ENCODE measurements around the gene WSB2.

WSB2 gene

DNA sequence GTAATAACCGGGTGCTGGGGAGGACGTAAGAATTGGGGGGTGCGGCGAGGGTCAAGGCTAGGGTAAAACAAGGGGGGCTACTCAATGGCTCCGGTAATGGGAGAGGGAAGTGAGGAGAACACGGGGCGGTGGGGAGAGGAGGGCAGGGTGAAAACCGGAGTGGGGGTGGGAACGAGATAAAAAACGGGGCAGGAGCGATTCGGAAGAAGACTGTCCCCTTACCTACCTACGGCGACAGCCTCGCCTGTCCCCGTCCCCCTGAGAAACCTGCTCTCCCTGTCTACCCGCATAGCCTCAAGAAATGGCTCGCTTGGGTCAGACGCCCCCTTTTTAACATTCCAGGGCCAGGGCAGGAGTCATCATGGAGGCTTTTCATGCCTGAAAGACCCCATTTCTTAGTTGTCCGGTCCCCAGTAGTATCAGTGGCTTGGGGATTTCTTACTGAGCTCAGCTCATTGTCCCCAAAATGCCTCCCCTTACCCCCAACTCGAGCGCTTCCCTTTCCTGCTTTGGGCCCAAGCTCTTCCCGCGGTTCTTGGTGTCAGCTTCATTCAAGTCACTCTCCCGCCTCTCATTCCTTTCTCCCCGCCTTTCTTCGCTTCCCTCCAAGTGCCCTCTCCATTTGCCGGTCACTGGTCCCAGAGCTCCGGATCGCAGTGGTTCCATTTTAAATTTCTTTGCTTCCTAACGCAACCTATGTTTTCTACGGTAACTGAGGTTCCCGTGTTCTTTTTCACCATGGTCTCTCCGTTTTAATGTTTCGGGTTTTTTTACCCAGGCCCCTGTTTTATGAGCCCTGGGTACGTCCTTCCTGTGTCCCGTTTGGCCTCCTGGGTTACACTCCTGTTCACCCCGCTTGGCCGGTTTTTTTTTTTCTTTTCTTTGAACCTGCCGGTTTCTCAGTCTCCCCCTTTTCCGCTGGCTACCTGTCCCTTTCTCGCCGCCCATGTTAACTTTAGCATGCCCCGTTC, 1.2 kb upstream of the WSB2 start:
- DNase-seq, result peak; percentile 57 to 76 (median 70)

DNA sequence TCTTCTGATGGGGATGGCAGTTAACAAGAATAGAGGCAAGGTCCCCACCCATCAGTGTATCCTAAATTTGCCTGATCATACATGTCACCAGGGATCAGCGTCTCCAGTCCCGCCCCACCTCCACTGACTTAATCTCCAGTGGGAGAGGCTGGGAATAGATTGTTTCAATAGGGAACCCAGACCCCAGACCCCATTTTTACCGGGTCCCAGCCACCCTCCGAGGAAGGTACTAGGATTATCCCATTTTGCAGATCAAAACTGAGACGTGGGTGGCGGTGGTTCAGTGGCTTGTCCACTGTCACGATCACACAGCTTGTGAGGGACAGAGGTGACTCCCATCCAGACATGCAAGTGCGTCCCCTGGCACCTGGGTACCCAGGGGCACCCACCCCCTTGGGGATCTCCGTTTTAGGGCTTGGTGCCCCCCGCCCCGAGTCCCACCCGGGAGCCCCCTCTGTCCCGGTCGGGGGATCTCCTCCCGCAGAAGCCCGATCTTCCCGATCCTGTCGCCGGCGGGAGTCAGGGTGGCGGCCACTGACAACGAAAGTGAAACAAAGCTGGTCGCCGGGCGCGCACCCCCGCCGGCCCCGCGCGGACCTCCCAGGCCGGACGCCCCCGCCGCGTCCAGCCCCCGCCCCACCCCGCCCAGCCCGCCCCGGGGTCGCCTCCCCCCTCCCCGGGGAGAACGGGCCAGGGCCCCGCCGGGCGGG, 523 bp downstream of the WSB2 start:
- peak; percentile 26 to 67 (median 50) for DNase-seq

DNA sequence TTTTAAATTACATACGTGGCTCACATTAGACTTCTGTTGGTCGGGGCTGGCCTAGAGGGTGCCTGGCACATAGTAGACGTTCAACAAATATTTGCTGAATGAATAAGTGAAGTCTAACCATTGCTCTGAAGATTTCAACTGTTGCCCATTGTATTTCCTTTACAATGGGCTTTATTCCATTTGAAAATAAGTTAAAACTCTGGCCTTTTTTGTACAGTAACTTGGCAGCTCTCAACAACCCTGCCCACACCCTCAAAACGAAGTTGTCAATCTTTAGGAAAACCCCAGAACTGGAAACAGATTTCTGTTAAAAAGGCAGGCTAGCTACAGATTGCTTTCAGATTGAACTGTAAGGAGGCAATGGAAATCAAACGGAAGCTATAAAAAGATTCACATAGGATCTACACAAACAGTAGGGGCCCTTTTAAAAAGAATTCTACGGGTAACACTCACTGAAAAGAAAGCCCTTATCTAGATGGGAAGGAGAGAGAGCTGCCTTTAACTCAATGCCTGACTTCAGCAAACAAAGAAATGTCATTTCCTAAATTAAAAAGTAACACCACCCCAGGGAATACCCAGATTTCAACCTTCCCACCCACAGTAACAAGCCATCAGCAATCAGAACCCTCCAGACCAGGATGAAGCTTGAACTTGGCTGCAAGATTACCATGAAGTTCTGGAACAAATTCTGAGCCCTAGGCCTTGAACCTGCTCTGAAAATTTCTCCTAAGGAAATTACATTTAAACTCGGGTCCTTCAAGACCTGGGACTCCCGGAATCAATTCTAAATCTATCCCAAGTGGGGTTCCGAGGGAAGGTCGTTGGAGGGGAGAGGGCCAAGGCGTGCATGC, 1.4 kb downstream of the WSB2 start:
- DNase-seq, result peak in 3 of 4 experiments; percentile 21 to 43 (median 43)

DNA sequence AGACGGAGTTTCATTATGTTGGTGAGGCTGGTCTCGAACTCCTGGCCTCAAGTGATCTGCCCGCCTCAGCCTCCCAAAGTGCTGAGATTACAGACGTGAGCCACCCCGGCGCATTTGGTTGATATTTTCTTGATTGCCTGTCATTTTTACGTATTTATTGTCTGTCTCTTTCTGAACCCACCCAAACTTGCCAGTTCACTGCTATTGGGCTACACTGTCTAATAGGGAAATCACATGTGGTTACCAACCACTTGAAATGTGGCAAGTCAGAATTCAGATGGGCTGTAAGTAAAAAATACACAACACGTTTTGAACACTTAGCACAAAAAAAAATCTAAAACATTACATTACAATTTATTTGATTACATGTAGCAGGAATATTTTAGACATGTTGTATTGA, 2.1 kb downstream of the WSB2 start:
- DNase-seq, result no peak

DNA sequence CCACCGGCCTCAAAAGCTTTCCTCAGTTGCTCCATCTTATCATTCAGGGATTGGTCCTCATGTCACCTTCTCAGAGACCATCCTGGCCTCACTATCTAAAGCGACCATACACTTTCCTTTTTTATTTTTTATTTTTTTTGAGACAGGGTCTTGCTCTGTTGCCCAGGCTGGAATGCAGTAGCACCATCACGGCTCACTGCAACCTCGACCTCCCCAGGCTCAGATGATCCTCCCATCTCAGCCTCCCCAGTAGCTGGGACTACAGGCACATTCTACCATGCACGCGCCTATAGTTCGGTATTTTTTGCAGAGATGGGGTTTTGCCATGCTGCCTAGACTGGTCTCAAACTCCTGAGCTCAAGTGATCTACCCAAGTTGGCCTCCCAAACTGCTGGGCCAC, 2.8 kb downstream of the WSB2 start:
- no peak for DNase-seq

DNA sequence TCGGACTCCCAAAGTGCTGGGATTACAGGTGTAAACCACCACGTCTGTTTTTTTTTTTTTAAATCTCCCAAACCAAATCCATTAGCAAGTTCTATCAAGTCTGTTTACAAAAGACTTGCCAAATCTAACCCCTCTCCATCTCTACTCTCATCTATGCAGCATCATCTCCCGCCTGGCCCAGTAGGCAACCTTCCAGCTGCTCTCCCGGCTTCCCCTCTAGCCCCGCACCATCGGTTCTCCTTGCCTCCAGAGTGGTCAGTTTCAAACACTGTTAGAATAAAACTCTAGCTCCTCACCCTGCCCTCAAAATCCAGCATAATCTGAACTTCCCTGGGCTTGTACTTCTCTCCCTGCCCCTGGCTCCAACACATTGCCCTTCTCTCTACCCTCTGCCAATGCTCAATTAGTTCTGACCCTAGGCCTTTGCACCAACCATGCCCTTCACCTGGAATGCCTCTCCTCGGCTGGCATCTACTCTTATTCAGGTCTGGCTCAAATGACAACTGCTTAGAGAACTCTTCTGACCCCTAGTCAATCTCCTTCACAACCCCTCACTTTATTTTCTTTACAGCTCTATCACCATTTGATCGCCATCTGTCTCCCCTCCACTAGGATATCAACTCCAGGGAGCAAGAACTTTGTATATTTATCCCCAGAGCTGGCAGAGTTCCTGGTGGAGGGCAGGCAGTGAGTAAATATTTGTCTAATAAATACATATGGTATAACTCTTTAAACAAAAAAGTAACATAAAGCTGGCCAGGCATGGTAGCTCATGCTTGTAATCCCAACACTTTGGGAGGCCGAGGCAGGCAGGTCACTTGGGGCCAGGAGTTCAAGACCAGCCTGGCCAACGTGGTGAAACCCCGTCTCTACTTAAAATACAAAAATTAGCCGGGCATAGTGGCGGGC, 4.9 kb downstream of the WSB2 start:
- no peak for DNase-seq

DNA sequence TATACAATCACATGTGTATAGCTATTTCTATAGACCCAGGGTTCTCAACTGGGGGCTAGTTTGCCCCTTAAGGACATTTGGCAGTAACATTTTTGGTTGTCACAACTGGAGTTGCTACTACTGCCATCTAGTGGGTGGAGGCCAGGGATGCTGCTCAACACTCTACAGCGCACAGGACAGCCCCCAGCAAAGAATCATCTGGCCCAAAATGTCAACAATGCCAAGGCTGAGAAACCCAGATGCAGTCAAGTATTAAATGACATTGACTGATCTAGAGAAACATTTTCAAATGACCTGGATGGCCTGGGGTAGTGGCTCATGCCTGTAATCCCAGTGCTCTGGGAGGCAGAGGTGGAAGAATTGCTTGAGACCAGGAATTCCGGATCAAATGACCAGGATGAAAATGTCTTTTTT, 5.8 kb downstream of the WSB2 start:
- DNase-seq, result peak; percentile 63 to 73 (median 65)

DNA sequence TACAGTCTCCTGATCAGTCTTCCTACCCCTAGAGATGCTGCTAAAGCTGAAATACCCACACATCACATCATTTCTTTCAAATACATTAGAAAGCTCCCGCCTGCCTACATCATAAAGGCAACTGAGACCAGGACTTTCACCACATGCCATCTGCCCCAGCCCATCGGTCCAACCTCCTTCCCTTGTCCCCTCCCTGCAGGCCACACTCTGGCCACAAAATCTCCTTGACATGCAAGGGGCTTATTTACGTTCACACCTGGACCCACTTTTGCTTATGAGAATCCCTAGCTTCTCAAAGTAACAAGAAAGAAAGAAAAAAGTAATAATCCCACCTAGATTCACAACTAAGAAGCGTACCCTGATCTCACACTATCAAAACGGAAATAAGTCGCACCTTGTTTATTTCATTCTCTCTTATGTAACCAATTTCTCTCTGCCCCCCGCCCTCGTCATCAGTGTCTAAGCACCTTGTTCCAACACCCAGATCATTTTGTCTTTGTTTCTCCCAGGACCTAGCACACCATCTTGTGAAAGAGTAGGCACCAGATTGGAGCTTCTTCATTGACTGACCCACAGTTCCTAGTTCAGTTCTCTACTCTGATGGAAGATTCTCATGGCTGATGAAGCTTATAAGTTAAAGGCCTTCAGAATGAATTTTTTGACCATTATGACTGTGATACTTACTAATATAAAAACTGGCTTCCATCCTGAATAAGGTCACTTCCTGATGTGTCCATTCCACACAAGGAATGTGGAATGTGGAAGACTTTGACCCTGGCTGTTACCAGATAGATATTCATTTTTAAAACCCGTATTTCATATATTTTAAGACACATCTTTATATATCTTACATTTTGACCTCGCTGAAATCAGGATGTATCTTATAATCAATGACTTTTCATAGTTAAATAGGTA, 7.7 kb downstream of the WSB2 start:
- DNase-seq, result no peak

DNA sequence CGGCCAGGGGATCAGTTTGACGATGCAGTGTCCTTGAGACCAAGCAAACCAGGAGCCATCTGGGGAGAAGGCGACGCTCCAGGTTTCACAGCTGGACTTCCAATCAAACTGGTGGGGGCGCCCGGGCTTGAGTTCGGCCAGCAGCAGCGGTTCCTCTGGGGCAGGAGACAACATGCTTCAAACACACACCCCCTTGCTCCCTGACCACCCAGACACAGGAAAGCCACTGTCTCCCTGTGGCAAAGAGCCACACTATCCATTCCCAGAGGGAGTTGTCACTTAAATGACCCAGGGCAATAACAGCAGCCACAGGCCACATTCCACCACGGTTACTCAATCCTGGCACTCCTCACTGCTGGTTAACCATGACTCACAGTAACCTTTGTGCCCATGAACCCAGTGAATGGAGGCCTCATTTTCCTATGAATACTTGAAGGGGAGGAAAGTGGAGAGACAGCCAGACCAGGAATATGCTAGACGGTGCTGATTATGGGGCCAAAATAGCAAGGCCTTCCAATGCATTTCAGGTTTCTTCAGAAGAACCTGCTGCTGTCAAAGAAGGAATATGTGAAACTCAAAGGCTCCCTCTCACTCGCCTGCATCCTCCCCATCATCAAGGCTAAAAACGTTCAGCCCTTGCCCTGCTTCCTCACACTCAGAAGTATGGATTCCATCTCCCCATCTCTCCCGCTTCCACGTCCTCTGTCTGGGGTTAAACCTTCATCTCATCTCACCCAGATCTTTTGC, 8.5 kb downstream of the WSB2 start:
- peak; percentile 25 to 49 (median 43) for DNase-seq

DNA sequence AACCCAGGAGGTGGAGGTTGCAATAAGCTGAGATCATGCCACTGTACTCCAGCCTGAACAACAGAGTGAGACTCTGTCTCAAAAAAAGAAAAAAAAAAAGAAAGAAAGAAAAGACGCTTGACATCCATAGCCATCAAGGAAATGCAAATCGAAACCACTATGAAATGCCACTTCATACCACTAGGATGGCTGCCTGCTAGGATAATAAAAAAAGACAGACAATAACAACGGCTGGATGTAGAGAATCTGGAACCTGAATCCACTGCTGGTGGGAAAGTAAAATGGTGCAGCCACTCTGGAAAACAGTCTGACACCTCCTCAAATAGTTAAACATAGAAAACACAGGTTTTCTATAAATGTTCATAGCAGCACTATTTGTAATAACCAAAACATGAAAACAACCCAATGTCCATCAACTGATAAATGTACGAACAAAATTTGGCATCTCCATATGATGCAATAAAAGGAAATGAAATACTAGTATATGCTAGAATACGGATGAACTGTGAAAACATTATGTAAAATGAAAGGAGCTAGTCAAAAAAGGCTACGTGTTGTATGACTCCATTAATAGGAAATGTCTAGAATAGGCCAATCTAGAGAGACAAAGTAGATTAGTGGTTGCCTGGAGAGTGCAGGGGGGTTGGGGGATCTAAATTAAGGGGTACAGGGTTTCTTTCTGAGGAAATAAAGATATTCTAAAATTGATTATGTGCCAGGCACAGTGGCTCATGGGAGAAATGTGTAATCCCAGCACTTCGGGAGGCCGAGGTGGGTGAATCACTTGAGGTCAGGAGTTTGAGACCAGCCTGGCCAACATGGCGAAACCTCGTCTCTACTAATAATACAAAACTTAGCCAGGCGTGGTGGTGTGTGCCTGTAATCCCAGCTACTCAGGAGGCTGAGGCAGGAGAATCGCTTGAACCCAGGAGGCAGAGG, 9.7 kb downstream of the WSB2 start:
- no peak for DNase-seq

DNA sequence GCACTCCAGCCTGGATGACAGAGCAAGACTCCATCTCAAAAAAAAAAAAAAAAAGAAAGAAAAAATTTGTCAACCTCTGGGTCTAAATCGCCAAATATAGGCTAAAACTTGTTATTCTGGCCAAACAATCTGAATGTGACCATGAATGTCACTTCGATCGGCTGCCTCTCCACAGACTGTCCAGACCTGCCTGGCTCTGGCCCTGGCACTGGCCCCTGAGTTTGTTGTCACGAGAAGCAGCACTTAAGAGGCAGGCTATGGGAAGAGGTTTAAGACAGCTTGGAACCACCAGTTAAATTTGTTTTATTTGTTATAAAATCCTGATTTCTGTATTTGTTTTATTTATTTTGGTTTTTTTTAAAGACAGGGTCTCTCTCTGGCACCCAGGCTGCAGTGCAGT, 14.5 kb downstream of the WSB2 start:
- no peak for DNase-seq

DNA sequence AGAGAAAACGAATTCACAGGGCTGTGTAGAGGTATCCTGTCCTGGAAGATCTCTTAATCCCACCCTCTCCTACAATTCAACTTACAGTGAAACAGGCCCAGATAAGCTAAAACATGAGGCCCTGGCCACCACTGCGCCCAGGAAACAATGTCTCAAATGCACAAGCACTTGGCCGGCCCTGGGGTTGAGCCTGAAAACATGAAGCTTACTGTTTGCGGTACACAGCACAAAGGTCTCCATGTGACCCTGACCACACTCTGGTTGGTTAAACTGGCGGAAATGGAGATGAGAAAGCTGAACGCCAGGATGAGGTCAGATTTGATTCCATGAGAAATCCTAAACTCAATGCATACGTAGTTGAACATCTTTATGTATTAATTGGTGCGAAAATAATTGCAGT, 16.4 kb downstream of the WSB2 start:
- no peak for DNase-seq

DNA sequence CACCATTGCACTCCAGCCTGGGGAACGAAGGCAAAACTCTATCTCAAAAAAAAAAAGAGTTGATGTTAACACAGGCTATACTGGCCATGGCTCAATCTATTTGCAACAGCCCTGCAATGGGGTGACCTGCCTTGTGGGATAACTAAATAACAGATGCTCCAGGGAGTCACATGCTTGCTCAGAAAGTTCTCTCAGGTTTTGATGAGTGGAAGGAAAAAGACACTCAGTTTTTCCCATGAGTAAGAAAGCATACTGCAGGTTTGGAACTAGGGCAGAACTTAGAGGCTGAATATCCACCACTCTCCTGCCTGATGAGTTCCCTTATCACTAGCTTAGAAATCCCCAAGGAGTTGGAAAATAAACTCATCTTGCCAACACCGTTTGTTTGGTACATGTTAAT, 16.9 kb downstream of the WSB2 start:
- DNase-seq, result no peak

DNA sequence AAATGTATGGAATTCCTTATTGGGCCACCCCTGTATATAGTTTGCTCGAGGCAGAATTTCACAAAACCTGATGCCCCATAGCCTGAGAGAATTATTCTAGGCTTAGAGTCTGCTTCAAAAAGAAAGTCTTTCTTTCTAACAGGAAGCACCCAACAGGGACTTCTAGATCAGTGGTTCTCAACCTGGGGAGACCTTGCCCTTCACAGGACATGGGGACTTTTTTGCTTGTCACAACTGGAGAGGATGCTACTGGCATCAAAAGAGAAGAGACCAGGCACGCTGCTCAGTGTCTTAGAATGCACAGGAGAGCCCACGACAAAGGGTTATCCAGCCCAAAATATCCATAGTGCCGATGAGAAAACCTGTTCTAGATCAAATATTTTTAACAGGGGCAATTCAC, 18.9 kb downstream of the WSB2 start:
- no peak for DNase-seq

DNA sequence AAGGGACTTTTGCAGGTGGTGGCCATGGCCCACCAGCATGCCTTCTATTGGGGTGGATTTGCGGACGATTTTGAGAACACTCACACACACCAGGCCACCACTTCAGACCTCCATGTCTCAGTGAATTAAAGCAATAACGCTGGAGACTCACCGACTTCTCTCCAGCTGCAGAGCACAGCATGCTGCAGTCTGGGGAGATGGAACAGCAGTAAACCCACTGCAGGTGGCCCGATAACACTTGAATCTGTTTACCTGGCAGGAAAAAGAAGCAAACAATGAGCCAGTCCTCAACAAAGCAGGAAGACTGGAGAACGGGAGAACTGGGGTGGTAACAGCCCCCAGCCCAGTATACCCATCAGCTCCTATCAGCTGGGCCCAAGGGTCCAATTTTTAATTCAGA, 22.8 kb downstream of the WSB2 start:
- no peak for DNase-seq

DNA sequence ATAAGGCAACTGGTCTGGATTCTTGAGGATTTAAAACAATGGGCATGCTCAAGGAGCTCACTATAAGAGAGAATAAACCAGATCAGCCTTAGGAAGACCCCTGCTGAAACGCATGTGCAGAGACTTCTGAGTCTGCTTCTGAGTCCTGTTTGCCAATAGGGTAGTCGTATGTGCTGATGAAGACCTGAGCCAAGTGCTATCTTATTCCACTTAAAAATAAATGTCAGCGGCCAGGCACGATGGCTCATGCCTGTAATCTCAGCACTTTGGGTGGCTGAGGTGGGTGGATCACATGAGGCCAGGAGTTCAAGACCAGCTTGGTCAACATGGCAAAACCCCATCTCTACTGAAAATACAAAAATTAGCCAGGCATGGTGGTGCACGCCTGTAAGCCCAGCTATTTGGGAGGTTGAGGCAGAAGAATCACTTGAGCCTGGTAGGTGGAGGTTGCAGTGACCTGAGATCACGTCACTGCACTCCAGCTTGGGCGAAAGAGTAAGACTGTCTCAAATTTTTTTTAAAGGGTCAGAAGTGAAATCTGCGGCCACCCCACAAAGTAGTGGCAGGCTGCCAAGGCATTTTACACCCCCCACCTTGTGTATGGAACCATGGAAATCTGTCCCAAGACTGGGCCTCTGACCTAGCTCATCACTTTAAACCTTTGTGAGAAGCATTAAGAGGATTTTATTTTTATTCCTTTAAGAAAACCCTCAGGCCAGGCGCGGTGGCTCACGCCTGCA, 24.1 kb downstream of the WSB2 start:
- DNase-seq, result no peak

DNA sequence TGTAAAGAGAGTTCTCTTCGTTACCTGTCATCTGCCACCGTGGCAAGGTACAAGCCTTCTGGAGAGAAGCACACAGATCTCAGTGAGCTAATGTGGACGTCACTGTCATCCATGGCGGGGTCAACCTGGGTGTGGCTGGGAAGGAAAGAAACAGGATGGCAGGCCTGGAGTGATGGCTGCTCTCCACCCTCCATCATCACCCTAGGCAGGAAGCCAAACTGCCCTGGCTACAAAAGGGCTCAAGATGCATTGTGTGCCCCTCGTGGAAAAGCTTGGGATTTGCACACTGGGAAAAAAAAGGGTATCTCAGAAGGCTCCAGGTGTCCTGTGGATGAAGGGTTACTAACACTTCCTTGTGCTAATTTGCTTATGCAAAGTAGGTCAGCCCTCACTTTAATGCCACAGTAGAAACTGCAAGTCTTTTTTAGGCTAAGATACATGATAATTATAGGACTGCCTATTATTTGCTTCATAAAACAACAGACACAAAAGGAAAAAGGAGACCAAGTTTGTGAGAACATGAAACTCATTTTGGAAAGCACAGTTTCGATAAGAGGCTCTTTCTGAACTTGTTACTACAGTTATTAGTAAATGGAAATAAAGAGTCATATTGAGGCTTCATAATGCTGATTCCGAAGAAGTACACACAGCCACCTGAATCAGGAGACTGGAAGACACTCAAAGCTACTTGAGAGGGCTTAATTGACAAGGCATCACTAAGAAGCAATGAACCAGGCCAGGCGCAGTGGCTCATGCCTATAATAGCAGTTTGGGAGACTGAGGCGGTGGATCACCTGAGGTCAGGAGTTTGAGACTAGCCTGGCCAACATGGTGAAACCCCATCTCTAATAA, 25.6 kb downstream of the WSB2 start:
- no peak for DNase-seq
